COLO668 (cell line): Measurements from ENCODE around the gene LRP1-AS.

Source experiments
- DNase-seq: peaks from one replicate; lab custom pipeline; 2025; ENCODE audit not compliant: unreplicated experiment; lab: John Stamatoyannopoulos, UW

Gene LRP1-AS

GRCh38 chr12:57142121-57142520 is 5.3 kb downstream of the LRP1-AS start:
- DNase-seq = no peak

- no peak for DNase-seq
These were observed 6.2 kb downstream of the LRP1-AS start for GRCh38 chr12:57141249-57141648.

DNA sequence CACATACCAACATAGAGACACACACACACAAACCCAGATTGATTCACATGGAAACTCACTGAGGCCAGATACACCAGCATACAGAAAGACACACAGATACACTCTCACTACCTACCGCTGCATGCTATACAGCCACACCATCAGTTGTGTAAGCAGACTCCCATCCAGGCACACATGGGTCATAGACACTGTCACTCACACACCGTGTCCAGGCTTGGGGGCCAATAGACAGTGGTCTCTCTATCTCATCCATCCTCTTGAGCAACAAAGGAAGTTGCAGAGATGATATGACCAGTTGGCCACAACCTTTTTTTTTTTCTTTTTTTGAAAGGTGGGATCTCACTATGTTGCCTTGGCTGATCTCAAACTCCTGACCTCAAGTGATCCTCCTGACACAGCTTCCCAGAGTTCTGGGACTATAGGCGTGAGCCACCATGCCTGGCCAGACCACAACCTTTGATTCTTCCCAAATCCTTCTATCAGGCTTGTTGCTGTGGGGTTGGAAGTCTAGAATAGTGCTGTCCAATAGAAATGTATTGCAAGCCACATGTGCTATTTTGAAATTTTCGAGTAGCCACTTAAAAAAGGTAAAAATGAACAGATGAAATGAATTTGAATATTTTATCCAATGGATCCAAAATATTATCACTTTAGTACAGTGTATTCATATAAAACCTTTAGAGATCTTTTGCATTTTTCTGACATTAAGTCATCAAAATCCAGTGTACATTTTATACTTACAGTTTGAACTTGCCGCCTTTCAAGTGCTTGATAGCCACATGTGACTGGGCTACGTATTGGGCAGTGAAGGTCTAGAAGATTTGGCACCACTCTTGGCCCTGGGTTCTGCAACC is 7.4 kb downstream of the LRP1-AS start:
- DNase-seq = no peak

GRCh38 chr12:57138526-57139272 is 8.7 kb downstream of the LRP1-AS start:
- DNase-seq = no peak

- DNase-seq = no peak
These were observed 11.7 kb downstream of the LRP1-AS start for GRCh38 chr12:57135527-57136326.

GRCh38 chr12:57134949-57135348 is 12.5 kb downstream of the LRP1-AS start:
- no peak for DNase-seq

DNA sequence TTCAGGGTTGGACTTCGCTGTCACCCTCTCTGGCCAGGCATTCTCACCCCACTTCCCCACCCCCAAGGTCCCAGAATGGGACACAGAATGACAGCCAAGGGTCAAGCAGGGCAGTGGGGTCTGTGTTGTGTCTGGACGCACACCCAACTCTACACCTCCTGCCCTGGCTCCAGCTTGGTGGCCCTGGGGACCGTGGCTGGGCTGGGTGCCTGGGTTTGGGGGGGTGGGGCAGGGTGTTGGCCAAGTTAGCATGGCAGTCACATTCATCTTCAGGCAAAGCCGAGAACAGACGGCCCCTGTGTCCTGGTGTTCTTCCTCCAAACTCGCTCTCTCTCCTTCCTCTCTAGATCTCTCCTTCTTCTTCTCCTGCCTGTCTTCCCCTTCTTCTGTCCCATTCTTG is 13.5 kb downstream of the LRP1-AS start:
- DNase-seq = no peak

DNA sequence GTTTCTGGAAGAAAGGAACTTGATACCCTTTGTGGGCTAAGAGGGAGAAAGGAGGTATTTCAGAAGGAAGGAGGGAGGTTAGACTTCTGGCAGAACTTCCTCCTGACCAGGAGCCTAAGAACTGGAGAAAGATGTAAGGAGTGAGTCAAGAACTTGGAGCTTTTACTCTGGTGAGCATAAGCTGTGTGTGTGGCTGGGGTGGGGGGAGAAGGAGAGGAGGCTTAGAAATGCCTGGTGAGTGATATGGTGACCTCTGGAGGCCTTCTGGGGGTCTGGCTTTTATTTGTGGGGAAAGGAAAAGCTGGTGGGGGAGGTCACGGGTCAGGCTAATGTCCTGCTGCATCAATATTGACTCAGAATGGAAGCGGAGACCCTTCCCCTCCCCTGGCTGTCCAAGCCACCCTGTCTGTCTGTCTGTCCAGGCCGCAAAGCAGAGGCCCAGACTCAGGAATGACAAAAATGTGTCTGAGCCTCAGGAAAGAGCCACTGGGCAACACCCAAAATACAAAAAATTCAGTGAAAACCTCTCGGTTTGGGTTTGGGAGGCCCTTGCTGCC is 14.3 kb downstream of the LRP1-AS start:
- DNase-seq = no peak

DNA sequence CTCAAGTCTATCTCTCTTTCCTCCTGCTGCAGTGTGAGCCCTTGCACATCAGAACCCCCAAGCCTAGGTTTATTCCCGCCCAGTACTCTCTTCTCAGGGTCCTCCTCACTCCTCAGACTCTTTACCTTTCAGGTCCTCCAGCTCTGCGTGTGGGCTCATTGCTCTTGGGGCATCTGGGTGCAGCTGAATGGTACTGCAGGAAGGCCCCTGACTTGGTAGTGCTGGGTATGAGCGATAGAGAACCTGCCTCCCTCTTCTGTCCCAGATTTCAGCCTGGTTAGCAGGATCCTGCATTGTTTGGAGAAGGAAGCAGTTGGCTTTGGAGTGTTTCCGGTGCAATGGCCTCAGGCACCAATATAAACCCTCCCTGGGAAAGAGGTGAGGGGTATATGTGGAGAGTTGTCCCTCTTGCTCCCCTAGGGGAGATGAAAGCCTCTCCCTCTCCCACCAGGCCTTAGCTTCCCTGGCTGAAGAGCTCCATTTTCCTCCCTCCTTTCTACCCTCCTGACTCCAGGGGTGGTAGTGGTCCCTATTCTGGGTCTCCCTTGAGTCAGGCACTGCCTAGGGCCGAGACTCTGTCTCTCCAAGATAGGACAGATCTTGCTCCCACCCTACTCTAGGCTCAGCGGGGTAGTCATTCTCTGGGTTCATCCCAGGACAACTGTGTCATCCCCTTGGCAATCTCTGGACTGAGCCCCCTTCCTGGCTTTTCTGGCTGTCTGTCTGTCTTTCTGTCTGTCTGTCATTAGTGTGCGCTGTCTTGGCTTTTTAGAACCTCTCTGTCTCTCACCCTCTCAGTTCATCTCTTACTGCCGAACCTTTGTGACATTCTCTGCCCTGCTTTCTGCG is 15.3 kb downstream of the LRP1-AS start:
- no peak for DNase-seq

- no peak for DNase-seq
These were observed 16.5 kb downstream of the LRP1-AS start for GRCh38 chr12:57130941-57131340.

- DNase-seq = no peak
These were observed 17.5 kb downstream of the LRP1-AS start for GRCh38 chr12:57129889-57130288.

- no peak for DNase-seq
These were observed 18.0 kb downstream of the LRP1-AS start for GRCh38 chr12:57129321-57129842.

- DNase-seq = no peak
These were observed 18.7 kb downstream of the LRP1-AS start for GRCh38 chr12:57128519-57129247.

DNA sequence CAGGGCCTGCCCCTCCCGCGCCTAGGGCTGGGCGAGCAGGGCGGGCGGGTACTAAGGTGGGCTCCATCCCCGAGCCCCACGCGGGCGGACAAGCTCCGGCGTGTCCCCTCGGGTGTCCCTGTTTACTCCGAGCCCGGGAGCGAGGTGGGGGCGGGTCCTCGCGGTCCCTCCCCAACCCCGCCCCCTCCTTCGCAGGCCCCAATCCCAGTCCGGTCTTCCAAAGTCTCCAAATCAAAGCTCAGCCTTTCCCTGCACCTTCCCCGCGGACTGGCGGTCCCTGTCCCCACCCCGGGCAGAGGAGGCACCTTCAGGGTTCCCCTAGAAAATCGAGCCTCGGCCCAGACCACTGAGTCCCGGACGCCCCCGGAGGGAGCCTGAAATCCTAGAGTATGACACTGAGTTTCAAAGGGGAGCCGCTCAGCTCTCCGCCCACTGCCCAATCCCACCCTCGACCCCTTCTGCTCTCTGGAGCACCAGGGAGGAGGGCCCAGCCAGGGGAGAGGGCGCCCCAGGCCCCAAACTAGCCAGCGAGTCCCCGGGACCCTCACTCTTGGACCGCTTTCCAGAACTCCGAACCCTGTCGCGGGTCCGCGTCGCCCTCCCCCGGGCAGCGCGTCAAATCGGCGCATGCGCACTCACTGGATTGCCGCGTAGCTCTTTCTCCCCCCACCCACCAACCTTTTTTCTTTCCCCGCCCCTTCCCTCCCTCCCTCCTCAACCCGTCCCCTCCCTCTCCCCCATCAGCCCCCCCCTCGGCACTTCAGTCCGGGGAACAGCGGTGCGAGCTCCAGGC is 19.5 kb downstream of the LRP1-AS start, which contains the start of gene LRP1:
LRP1 (plus strand) TSS at position 758 of the 793 bp plus-strand sequence. CDS start 482 bp downstream, outside the sequence.
- peak; percentile 13 for DNase-seq

GRCh38 chr12:57127101-57127725 is 20.2 kb downstream of the LRP1-AS start:
- peak; percentile 48 for DNase-seq

DNA sequence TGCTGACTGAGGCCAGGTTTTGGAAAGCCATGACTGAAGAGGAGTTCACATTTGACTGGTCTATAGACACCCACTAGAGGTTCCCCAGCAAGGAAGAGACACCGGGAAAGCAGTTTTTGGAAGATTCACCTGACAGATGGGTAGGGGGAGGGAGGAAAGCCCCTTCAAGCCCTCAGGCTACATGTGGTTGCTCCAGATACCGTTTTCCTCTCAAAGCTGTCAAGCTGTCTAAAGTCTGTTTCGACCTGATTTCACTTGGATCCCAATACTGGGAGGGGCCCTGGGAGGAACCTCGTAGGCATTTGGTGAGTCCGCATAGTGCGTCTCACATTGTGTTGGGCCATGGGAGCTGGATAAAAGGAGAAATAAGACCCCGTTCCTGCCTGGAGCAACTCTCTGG is 20.9 kb downstream of the LRP1-AS start:
- DNase-seq = no peak

- no peak for DNase-seq
These were observed 21.4 kb downstream of the LRP1-AS start for GRCh38 chr12:57126061-57126460.
